Heart left ventricle (tissue), 16 donors: ENCODE results near the gene PPP1R1B. TPM values are rescaled to one million over a fixed set of nuclear protein-coding genes. Genes with fewer than 3 reads are reported as not detected.

Experiments
- ATAC-seq, 4 donors: fragments of 200-7000 bp; cut with Tn5 transposase; one replicate each; pipeline ENCODE4 v1.9.1; 2020 to 2022; ENCODE audit warnings: moderate library complexity in 4 of 4, mild to moderate bottlenecking in 3 of 4, moderate number of reproducible peaks in 1 of 4
- DNase-seq, 5 donors: peaks; one replicate each; pipeline ENCODE4 v3.0.0-alpha.2; 2020
- H3K27ac ChIP-seq, 12 donors: fragments of 200-600 bp; sonication (generic) in 4 of 12; one replicate each; pipeline versions ENCODE4 v1.5.0 to v1.8.0; 2016 to 2022; ENCODE audit warnings: mild to moderate bottlenecking in 2 of 12
- H3K27me3 ChIP-seq, 9 donors: fragments of 200-600 bp; sonication (generic) in 2 of 9; one replicate each; pipeline versions ENCODE4 v1.5.1 to v1.8.0; 2016 to 2022; ENCODE audit warnings: mild to moderate bottlenecking in 3 of 9
- H3K36me3 ChIP-seq, 9 donors: fragments of 200-600 bp; sonication (generic) in 2 of 9; one replicate each; pipeline versions ENCODE4 v1.5.0 to v1.8.0; 2018 to 2022; ENCODE audit warnings: mild to moderate bottlenecking in 2 of 9
- H3K4me1 ChIP-seq, 12 donors: fragments of 200-600 bp; sonication (generic) in 4 of 12; one replicate each; pipeline versions ENCODE4 v1.5.0 to v1.8.0; 2016 to 2022; ENCODE audit warnings: mild to moderate bottlenecking in 3 of 12
- H3K4me3 ChIP-seq, 12 donors: fragments of 200-600 bp; sonication (generic) in 4 of 12; one replicate each; pipeline versions ENCODE4 v1.5.0 to v1.8.0; 2017 to 2022; ENCODE audit warnings: mild to moderate bottlenecking in 9 of 12, moderate library complexity in 4 of 12
- H3K9me3 ChIP-seq, 12 donors: fragments of 200-600 bp; sonication (generic) in 4 of 12; one replicate each; pipeline versions ENCODE4 v1.5.0 to v1.8.0; 2016 to 2022; ENCODE audit warnings: mild to moderate bottlenecking in 1 of 12
- POLR2A ChIP-seq, 2 donors: fragments of 450-650 bp; IDR thresholded peaks; one replicate each; pipeline ENCODE4 v1.6.1; 2017; ENCODE audit warnings: antibody characterized with exemption in 2 of 2, mild to moderate bottlenecking in 2 of 2, moderate library complexity in 2 of 2
- WGBS, 4 donors: extraction: QIAGEN DNeasy Blood & Tissue Kit in 2 of 4; methylation state at CpG; one replicate each; pipeline versions ENCODE4 v1.1.5 to v1.1.7; 2013 to 2018; 5-methylcytosine and 5-hydroxymethylcytosine counted together
- intact Hi-C, 10 donors: fragments of 100-400 bp; cut with DNase I; formaldehyde crosslinking; loops; one replicate each; pipeline versions ENCODE4 v1.11.1 to v1.14.2; 2022
- polyA plus RNA-seq, 2 donors: library from polyadenylated mRNA; stranded (reverse); fragments of 200-250 nt; gene quantifications; one replicate each; pipeline ENCODE4 v1.2.3, GENCODE V29; 2013
- total RNA-seq, 9 donors: library from RNA; depleted of rRNA in 2 of 9; stranded (reverse); fragments of >200 nt in 2 of 9; fragmentation: NEBNext Ultra II Directional in 3 of 9; extraction: Animal tissue kit (Norgen Biotek cat#: 25700) in 3 of 9; gene quantifications; one replicate each; pipeline versions ENCODE4 v1.1.0 to v1.2.4, GENCODE V29; 2016 to 2023
- TF ChIP-seq, protein P1 (sequence below), 12 donors: fragments of 200-600 bp; sonication (generic) in 4 of 12; IDR thresholded peaks; one replicate each; pipeline versions ENCODE4 v1.5.0 to v1.8.0; 2018 to 2022; ENCODE audit warnings: antibody characterized with exemption in 12 of 12, mild to moderate bottlenecking in 5 of 12
- donor health status: ischemic (EF 13 %, LVEDD 7.1; RV severe dilation, severe dysfunction).
- donor health status: healthy with polysubstance abuse.
- donor health status: DM: no; HTN: yes; CAD: no.
- donor health status: DM: no; HTN: no; CAD: no.
- donor health status: ischemic (EF 25% LVEDD 6.9; RV normal size, moderate dysfunction).
- donor health status: ischemic (EF 25% LVEDD 5.7; RV mildly dilated, moderate dysfunction).
- donor health status: healthy.
- donor health status: DM: yes; HTN: yes; CAD: no.
- donor health status: ischemic (EF 35%, LVEDD 5.7; RV mildly dilated, moderate dysfunction).
- donor health status: nonischemic (EF 11% LVEDD 7.7; RV severe dilation, severe dysfunction).
- donor health status: DM: yes; HTN: yes; CAD: no.
- donor health status: PGD.
- donor health status: ischemic (EF 29% LVEDD 5.4; RV normal size, mild dysfunction).
- donor health status: nonischemic (EF 23%, LVEDD 6.1; RV moderate dilation, normal function).

PPP1R1B gene
- total and polyA plus RNA-seq, 11 donors, result 0.54 to 5.8 (median 0.88) TPM; not detected in 1

GRCh38 chr17:39661744-39662541, 35.2 kb downstream of the PPP1R1B start:
- Histone ChIP-seq H3K36me3 (peaks cover 0 to 44% (median 11%) of the 10 kb centered on the region in 9 donors), H3K27ac (peak overlapping the region in 11 of 12 donors; percentile 54 to 99 (median 95)), H3K4me1 (peaks cover 13 to 89% (median 60%) of the 10 kb centered on the region in 12 donors), H3K9me3 (no peaks in the 10 kb centered on the region), H3K27me3 (peaks cover 0 to 6% (median 0%) of the 10 kb centered on the region in 9 donors), H3K4me3 (no peak overlapping the region)
- 72 to 84% (median 81%) methylated on average over 7 to 8 of the region's 8 CpGs for WGBS, 4 donors
- no peak for TF ChIP-seq POLR2A (IDR thresholded peaks at IDR 0.05)
- TF ChIP-seq, protein P1, sequence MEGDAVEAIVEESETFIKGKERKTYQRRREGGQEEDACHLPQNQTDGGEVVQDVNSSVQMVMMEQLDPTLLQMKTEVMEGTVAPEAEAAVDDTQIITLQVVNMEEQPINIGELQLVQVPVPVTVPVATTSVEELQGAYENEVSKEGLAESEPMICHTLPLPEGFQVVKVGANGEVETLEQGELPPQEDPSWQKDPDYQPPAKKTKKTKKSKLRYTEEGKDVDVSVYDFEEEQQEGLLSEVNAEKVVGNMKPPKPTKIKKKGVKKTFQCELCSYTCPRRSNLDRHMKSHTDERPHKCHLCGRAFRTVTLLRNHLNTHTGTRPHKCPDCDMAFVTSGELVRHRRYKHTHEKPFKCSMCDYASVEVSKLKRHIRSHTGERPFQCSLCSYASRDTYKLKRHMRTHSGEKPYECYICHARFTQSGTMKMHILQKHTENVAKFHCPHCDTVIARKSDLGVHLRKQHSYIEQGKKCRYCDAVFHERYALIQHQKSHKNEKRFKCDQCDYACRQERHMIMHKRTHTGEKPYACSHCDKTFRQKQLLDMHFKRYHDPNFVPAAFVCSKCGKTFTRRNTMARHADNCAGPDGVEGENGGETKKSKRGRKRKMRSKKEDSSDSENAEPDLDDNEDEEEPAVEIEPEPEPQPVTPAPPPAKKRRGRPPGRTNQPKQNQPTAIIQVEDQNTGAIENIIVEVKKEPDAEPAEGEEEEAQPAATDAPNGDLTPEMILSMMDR (IDR thresholded peaks at IDR 0.05), result no peak
- DNase-seq (no peak), ATAC-seq (no peak)
- intact Hi-C loops, result loop anchor here in 1 of 10 donors (10.0 kb wide), 1 partner anchor 653 kb away; no protein-coding TSS in a partner anchor

DNA sequence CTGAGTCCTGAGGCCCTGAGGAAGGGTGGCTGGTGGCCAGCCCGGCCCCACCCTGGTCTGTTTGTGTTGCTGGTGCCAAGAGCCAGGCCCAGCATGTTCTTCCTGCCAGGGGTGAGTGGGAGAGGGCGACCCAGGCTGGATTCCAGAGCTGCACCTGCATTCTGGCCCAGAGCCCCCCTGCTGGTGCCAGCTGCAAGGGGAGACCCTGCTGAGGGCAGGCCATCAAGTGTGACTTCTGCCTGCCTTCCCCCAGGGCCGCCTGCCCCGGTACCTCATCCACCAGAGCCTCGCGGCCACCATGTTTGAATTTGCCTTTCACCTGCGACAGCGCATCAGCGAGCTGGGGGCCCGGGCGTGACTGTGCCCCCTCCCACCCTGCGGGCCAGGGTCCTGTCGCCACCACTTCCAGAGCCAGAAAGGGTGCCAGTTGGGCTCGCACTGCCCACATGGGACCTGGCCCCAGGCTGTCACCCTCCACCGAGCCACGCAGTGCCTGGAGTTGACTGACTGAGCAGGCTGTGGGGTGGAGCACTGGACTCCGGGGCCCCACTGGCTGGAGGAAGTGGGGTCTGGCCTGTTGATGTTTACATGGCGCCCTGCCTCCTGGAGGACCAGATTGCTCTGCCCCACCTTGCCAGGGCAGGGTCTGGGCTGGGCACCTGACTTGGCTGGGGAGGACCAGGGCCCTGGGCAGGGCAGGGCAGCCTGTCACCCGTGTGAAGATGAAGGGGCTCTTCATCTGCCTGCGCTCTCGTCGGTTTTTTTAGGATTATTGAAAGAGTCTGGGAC, 36.0 kb downstream of the PPP1R1B start:
- no peak for ATAC-seq
- H3K36me3 ChIP-seq, result peaks cover 0 to 39% (median 11%) of the 10 kb centered on the region in 9 donors
- H3K9me3 ChIP-seq, result no peaks in the 10 kb centered on the region
- H3K27ac ChIP-seq, result peak overlapping the region in 11 of 12 donors; percentile 85 to 99 (median 96)
- H3K4me1 ChIP-seq, result peaks cover 13 to 92% (median 66%) of the 10 kb centered on the region in 12 donors
- H3K4me3 ChIP-seq, result peak overlapping the region in 2 of 12 donors; percentile 72 to 78
- WGBS, 4 donors, result 69 to 77% (median 76%) methylated on average over 14 to 22 of the region's 22 CpGs
- DNase-seq, result no peak
- intact Hi-C loops, result loop anchor here in 1 of 10 donors (10.0 kb wide), 1 partner anchor 652 kb away; no protein-coding TSS in a partner anchor
- H3K27me3 ChIP-seq, result peaks cover 0 to 11% (median 0%) of the 10 kb centered on the region in 9 donors
- no peak for TF ChIP-seq POLR2A (IDR thresholded peaks at IDR 0.05)
- TF ChIP-seq, protein P1 (IDR thresholded peaks at IDR 0.05), result no peak

GRCh38 chr17:39663340-39663687, 36.6 kb downstream of the PPP1R1B start:
- H3K36me3 ChIP-seq, result peaks cover 0 to 33% (median 11%) of the 10 kb centered on the region in 9 donors
- peaks cover 13 to 92% (median 70%) of the 10 kb centered on the region in 12 donors for H3K4me1 ChIP-seq
- no peaks in the 10 kb centered on the region for H3K9me3 ChIP-seq
- peak overlapping the region in 6 of 12 donors; percentile 60 to 78 (median 70) for H3K4me3 ChIP-seq
- intact Hi-C loops, result loop anchor here in 1 of 10 donors (10.0 kb wide), 1 partner anchor 651 kb away; no protein-coding TSS in a partner anchor
- DNase-seq, result no peak
- peak overlapping the region; percentile 85 to 99 (median 96) for H3K27ac ChIP-seq
- WGBS, 4 donors, result 53 to 70% (median 59%) methylated on average over 4 of the region's 4 CpGs
- ATAC-seq, result no peak
- H3K27me3 ChIP-seq, result peaks cover 0 to 15% (median 0%) of the 10 kb centered on the region in 9 donors
- TF ChIP-seq, protein P1 (IDR thresholded peaks at IDR 0.05), result no peak
- no peak for TF ChIP-seq POLR2A (IDR thresholded peaks at IDR 0.05)
